ENCODE data around the gene CEP20. TPM values are rescaled to one million over a fixed set of nuclear protein-coding genes. Genes with fewer than 3 reads are reported as not detected.

Gene CEP20
- total RNA-seq, 1 donor, result 48.9 TPM

- no peak for TF ChIP-seq CTCF (IDR thresholded peaks at IDR 0.05; ENCODE audit: extremely low read depth, low read depth, low read length)
- Histone ChIP-seq H3K9me3 (ENCODE audit: low read depth, low read length) (no peaks in the 10 kb centered on the region), H4K20me1 (ENCODE audit: insufficient read depth, low read length) (no peaks in the 10 kb centered on the region), H3K27ac (ENCODE audit: low read depth, low read length) (no peak overlapping the region), H3K36me3 (ENCODE audit: insufficient read depth, low read length) (no peaks in the 10 kb centered on the region), H3K4me1 (ENCODE audit: insufficient read depth, low read length) (peaks cover 16% of the 10 kb centered on the region), H3K79me2 (ENCODE audit: insufficient read depth, low read length) (no peaks in the 10 kb centered on the region), H2AFZ (ENCODE audit: low read length) (no peak overlapping the region), H3K4me2 (ENCODE audit: insufficient read depth, low read length) (no peak overlapping the region), H3K4me3 (ENCODE audit: insufficient read depth, low read length) (no peak overlapping the region), H3K27me3 (ENCODE audit: insufficient read depth, low read length) (no peaks in the 10 kb centered on the region)
- DNase-seq (ENCODE audit: insufficient read length, low spot score, missing footprints), result no peak
Observed at GRCh38 chr16:15898654-15899053, 10.3 kb upstream of the CEP20 start.

GRCh38 chr16:15897834-15898254 is 9.4 kb upstream of the CEP20 start:
- Histone ChIP-seq H3K4me2 (ENCODE audit: insufficient read depth, low read length) (peak overlapping the region; percentile 86), H3K4me3 (ENCODE audit: insufficient read depth, low read length) (peak overlapping the region; percentile 58), H3K27ac (ENCODE audit: low read depth, low read length) (peak overlapping the region; percentile 45)

GRCh38 chr16:15897121-15897780 is 8.8 kb upstream of the CEP20 start:
- no peaks in the 10 kb centered on the region for H3K36me3 ChIP-seq (ENCODE audit: insufficient read depth, low read length)
- DNase-seq (ENCODE audit: insufficient read length, low spot score, missing footprints), result no peak
- no peak overlapping the region for H3K4me3 ChIP-seq (ENCODE audit: insufficient read depth, low read length)
- no peak for TF ChIP-seq CTCF (IDR thresholded peaks at IDR 0.05; ENCODE audit: extremely low read depth, low read depth, low read length)
- peaks cover 16% of the 10 kb centered on the region for H3K4me1 ChIP-seq (ENCODE audit: insufficient read depth, low read length)
- H3K9me3 ChIP-seq (ENCODE audit: low read depth, low read length), result no peaks in the 10 kb centered on the region
- peak overlapping the region; percentile 91 for H2AFZ ChIP-seq (ENCODE audit: low read length)
- H3K27me3 ChIP-seq (ENCODE audit: insufficient read depth, low read length), result no peaks in the 10 kb centered on the region
- peak overlapping the region; percentile 86 for H3K4me2 ChIP-seq (ENCODE audit: insufficient read depth, low read length)
- H3K27ac ChIP-seq (ENCODE audit: low read depth, low read length), result no peak overlapping the region
- H3K79me2 ChIP-seq (ENCODE audit: insufficient read depth, low read length), result no peaks in the 10 kb centered on the region
- H4K20me1 ChIP-seq (ENCODE audit: insufficient read depth, low read length), result no peaks in the 10 kb centered on the region

More at GRCh38 chr16:15897834-15898254, 9.4 kb upstream of the CEP20 start:
- Histone ChIP-seq H3K4me1 (ENCODE audit: insufficient read depth, low read length) (peaks cover 16% of the 10 kb centered on the region), H2AFZ (ENCODE audit: low read length) (peak overlapping the region; percentile 91), H3K9me3 (ENCODE audit: low read depth, low read length) (no peaks in the 10 kb centered on the region), H3K36me3 (ENCODE audit: insufficient read depth, low read length) (no peaks in the 10 kb centered on the region), H4K20me1 (ENCODE audit: insufficient read depth, low read length) (no peaks in the 10 kb centered on the region), H3K27me3 (ENCODE audit: insufficient read depth, low read length) (no peaks in the 10 kb centered on the region), H3K79me2 (ENCODE audit: insufficient read depth, low read length) (no peaks in the 10 kb centered on the region)
- peak; percentile 42 for DNase-seq (ENCODE audit: insufficient read length, low spot score, missing footprints)
- TF ChIP-seq CTCF (IDR thresholded peaks at IDR 0.05; ENCODE audit: extremely low read depth, low read depth, low read length), result no peak

- no peak overlapping the region for H3K4me2 ChIP-seq (ENCODE audit: insufficient read depth, low read length)
- H3K9me3 ChIP-seq (ENCODE audit: low read depth, low read length), result no peaks in the 10 kb centered on the region
- H3K27ac ChIP-seq (ENCODE audit: low read depth, low read length), result no peak overlapping the region
- no peaks in the 10 kb centered on the region for H3K79me2 ChIP-seq (ENCODE audit: insufficient read depth, low read length)
- peaks cover 14% of the 10 kb centered on the region for H3K4me1 ChIP-seq (ENCODE audit: insufficient read depth, low read length)
- H4K20me1 ChIP-seq (ENCODE audit: insufficient read depth, low read length), result no peaks in the 10 kb centered on the region
- DNase-seq (ENCODE audit: insufficient read length, low spot score, missing footprints), result no peak
- no peaks in the 10 kb centered on the region for H3K27me3 ChIP-seq (ENCODE audit: insufficient read depth, low read length)
- no peak for TF ChIP-seq CTCF (IDR thresholded peaks at IDR 0.05; ENCODE audit: extremely low read depth, low read depth, low read length)
- H3K36me3 ChIP-seq (ENCODE audit: insufficient read depth, low read length), result no peaks in the 10 kb centered on the region
- no peak overlapping the region for H3K4me3 ChIP-seq (ENCODE audit: insufficient read depth, low read length)
- no peak overlapping the region for H2AFZ ChIP-seq (ENCODE audit: low read length)
Observed at GRCh38 chr16:15894571-15895374, 6.4 kb upstream of the CEP20 start.
